HepG2 (cell line): ENCODE data around the gene KHK. TPM values are rescaled to one million over a fixed set of nuclear protein-coding genes. Genes with fewer than 3 reads are reported as not detected.
A peak's percentile ranks its signal among the peaks of the same experiment; 100 is the strongest.

Experiments
- ARID2 ChIP-seq: sonication (generic); formaldehyde crosslinking; IDR thresholded peaks from 2 replicates; pipeline ENCODE4 v1.8.1; 2022; ENCODE audit warnings: mild to moderate bottlenecking, missing genetic modification reagents, borderline replicate concordance
- CREM ChIP-seq, 2 experiments: sonication (generic) in 1 of 2; formaldehyde crosslinking in 1 of 2; IDR thresholded peaks; 2 replicates each; pipeline versions ENCODE4 v1.4.0 to v1.6.1; 2016 to 2020; ENCODE audit warnings: antibody characterized with exemption in 1 of 2, mild to moderate bottlenecking in 1 of 2, missing genetic modification reagents in 1 of 2
- FOXK2 ChIP-seq: fragments of 450-650 bp; IDR thresholded peaks from 2 replicates; pipeline ENCODE4 v1.6.1; 2016
- GPN1 ChIP-seq: sonication (generic); formaldehyde crosslinking; IDR thresholded peaks from 2 replicates; pipeline ENCODE4 v1.5.1; 2020; ENCODE audit warnings: missing genetic modification reagents, borderline replicate concordance
- HDAC1 ChIP-seq: sonication (generic); formaldehyde crosslinking; IDR thresholded peaks from 2 replicates; pipeline ENCODE4 v1.5.1; 2020; ENCODE audit warnings: mild to moderate bottlenecking, missing genetic modification reagents
- HOXD1 ChIP-seq: sonication (generic); formaldehyde crosslinking; IDR thresholded peaks from 2 replicates; pipeline ENCODE4 v1.5.0; 2020; ENCODE audit warnings: missing genetic modification reagents
- MEIS2 ChIP-seq: sonication (generic); formaldehyde crosslinking; IDR thresholded peaks from 2 replicates; pipeline ENCODE4 v1.9.0; 2021; ENCODE audit warnings: mild to moderate bottlenecking, missing genetic modification reagents
- NRL ChIP-seq: sonication (generic); formaldehyde crosslinking; IDR thresholded peaks from 2 replicates; pipeline ENCODE4 v1.5.0; 2020; ENCODE audit warnings: missing genetic modification reagents, mild to moderate bottlenecking, moderate library complexity, borderline replicate concordance
- PAF1 ChIP-seq: IDR thresholded peaks from 2 replicates; pipeline ENCODE4 v1.6.1; 2016; ENCODE audit warnings: missing genetic modification reagents, missing compliant biosample characterization
- PITX1 ChIP-seq: sonication (generic); formaldehyde crosslinking; IDR thresholded peaks from 2 replicates; pipeline ENCODE4 v1.5.1; 2020; ENCODE audit warnings: mild to moderate bottlenecking, missing genetic modification reagents
- RELA ChIP-seq: sonication (generic); formaldehyde crosslinking; IDR thresholded peaks from 2 replicates; pipeline ENCODE4 v1.4.0; 2020; ENCODE audit warnings: missing genetic modification reagents
- SIN3A ChIP-seq: IDR thresholded peaks from 2 replicates; pipeline ENCODE4 v1.6.1; 2011; ENCODE audit warnings: low read depth, mild to moderate bottlenecking, control low read depth, low read length, borderline replicate concordance
- SMARCE1 ChIP-seq: fragments of 450-650 bp; IDR thresholded peaks from 2 replicates; pipeline ENCODE4 v1.6.1; 2017; ENCODE audit warnings: borderline replicate concordance
- STAG1 ChIP-seq: sonication (generic); formaldehyde crosslinking; IDR thresholded peaks from 2 replicates; pipeline ENCODE4 v1.4.0; 2020; ENCODE audit warnings: missing genetic modification reagents
- TBP ChIP-seq: sonication (generic); formaldehyde crosslinking; IDR thresholded peaks from 2 replicates; pipeline ENCODE4 v1.5.0; 2020; ENCODE audit warnings: missing genetic modification reagents
- TEAD3 ChIP-seq: optimal IDR thresholded peaks from 2 replicates; pipeline ENCODE3; 2016; ENCODE audit warnings: borderline replicate concordance
- THAP11 ChIP-seq: IDR thresholded peaks from 2 replicates; pipeline ENCODE4 v1.6.1; 2016; ENCODE audit warnings: missing biosample characterization, missing genetic modification reagents
- ZFYVE20 ChIP-seq: sonication (generic); formaldehyde crosslinking; IDR thresholded peaks from 2 replicates; pipeline ENCODE4 v1.8.0; 2023; ENCODE audit warnings: low read depth, mild to moderate bottlenecking, moderate library complexity, missing genetic modification reagents, borderline replicate concordance
- ZNF282 ChIP-seq: fragments of 450-650 bp; IDR thresholded peaks from 2 replicates; pipeline ENCODE4 v1.6.1; 2018; ENCODE audit not compliant: partially characterized antibody
- ZNF674 ChIP-seq: sonication (generic); formaldehyde crosslinking; IDR thresholded peaks from 2 replicates; pipeline ENCODE4 v1.5.0; 2020; ENCODE audit warnings: low read depth, mild to moderate bottlenecking, missing genetic modification reagents
- ZNF879 ChIP-seq: sonication (generic); formaldehyde crosslinking; IDR thresholded peaks from 2 replicates; pipeline ENCODE4 v1.8.1; 2023; ENCODE audit warnings: missing genetic modification reagents
- polyA plus RNA-seq, 8 experiments: library from polyadenylated mRNA; depleted of rRNA in 3 of 8; stranded (reverse) in 7 of 8; unstranded in 1 of 8; fragments of >200 nt; fragmentation: Illumina TruSeq in 4 of 8; extraction: Trizol in 4 of 8; gene quantifications; 2 replicates each; pipeline versions ENCODE4 v1.2.1 to v1.2.3, GENCODE V29; 2011 to 2016; ENCODE audit warnings: low read depth in 4 of 8, missing spikeins in 1 of 8, mixed read lengths in 1 of 8; ENCODE audit not compliant: insufficient read depth in 1 of 8
- total RNA-seq, 5 experiments: library from RNA; depleted of rRNA; stranded (reverse); fragments of >200 nt; fragmentation: Illumina TruSeq; extraction: Trizol; gene quantifications; 2 replicates each; pipeline ENCODE4 v1.2.3, GENCODE V29; 2016; ENCODE audit warnings: low read depth in 1 of 5
- TF ChIP-seq, protein P1 (sequence below): sonication (generic); formaldehyde crosslinking; IDR thresholded peaks from 2 replicates; pipeline ENCODE4 v1.4.0; 2020; ENCODE audit warnings: low read depth, mild to moderate bottlenecking, missing genetic modification reagents
- TF ChIP-seq, protein P2 (sequence below): sonication (generic); formaldehyde crosslinking; IDR thresholded peaks from 2 replicates; pipeline ENCODE4 v1.8.1; 2023; ENCODE audit warnings: mild to moderate bottlenecking, moderate library complexity, missing genetic modification reagents
- TF ChIP-seq, protein P3 (sequence below): sonication (generic); formaldehyde crosslinking; IDR thresholded peaks from 2 replicates; pipeline ENCODE4 v1.5.0; 2020; ENCODE audit warnings: mild to moderate bottlenecking, missing genetic modification reagents, borderline replicate concordance
- TF ChIP-seq, protein P4 (sequence below): sonication (generic); formaldehyde crosslinking; conservative IDR thresholded peaks from 2 replicates; pipeline ENCODE4 v1.4.0; 2020; ENCODE audit warnings: missing genetic modification reagents

Gene KHK
- total and polyA plus RNA-seq, 2 of the 13 experiments (the other 11 are each of a cell fraction or from before 2014, with no cell fraction given) = 40.9 to 99.2 TPM

DNA sequence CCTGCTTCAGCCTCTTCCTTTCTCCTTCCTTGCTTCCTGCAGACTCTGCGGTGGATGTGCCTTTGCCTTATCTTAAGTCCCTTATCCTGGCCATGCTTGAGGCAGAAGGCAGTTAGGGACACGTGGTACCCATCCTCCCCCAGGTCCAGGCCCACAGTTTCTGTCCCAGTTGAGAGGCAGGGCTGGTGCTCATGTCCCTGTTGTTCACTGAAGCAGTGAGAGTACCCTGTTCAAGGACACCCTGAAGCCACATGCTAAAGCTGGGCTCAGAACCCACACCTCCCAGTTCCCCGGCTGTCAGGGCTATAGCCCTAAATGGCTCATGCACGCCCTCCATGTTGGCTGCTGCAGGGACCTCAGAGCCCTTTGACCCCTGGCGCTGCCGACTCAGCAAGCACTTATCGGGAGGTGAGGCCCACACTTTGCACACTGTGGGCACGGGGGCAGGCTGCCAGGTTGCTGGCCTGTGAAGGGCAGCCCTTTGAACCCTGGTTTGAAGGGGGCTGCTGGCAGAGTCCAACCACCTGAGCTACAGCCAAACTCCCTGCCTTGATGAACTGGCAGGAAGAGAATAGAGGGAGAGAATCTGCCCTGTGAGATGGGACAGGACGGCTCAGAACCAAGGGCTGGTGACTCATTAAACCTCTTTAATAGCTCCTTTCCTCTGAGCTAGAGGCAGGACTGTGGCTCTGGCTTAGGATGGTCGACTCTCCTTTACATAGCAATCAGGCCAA lies 6.3 kb downstream of the KHK start (continued):
- TF ChIP-seq MEIS2 (CRISPR knock-in tag) (0 out of 2 replicates have a peak, but pooled peaks have one; percentile 58), RELA (no peak), ZNF282 (no peak), GPN1 (no peak), TEAD3 (CRISPR knock-in tag) (peak; percentile 11), ZNF879 (CRISPR knock-in tag) (no peak), HDAC1 (CRISPR knock-in tag) (peak; percentile 92), ZFYVE20 (CRISPR knock-in tag) (no peak), CREM (IDR thresholded peaks at IDR 0.05) (peak; percentile 47; the same call in 1 of the 2 replicates), CREM (CRISPR knock-in tag; IDR thresholded peaks at IDR 0.05) (no peak), PITX1 (CRISPR knock-in tag) (peak; percentile 79), ARID2 (CRISPR knock-in tag) (no peak), TBP (CRISPR knock-in tag) (no peak), PAF1 (CRISPR knock-in tag) (peak; percentile 65), STAG1 (peak; percentile 27), SIN3A (no peak), HOXD1 (CRISPR knock-in tag) (peak; percentile 26; the same call in 1 of the 2 replicates), NRL (CRISPR knock-in tag) (peak; percentile 96; the same call in 1 of the 2 replicates), THAP11 (peak; percentile 85), SMARCE1 (no peak), ZNF674 (CRISPR knock-in tag) (no peak), FOXK2 (no peak)
- TF ChIP-seq, protein P1, sequence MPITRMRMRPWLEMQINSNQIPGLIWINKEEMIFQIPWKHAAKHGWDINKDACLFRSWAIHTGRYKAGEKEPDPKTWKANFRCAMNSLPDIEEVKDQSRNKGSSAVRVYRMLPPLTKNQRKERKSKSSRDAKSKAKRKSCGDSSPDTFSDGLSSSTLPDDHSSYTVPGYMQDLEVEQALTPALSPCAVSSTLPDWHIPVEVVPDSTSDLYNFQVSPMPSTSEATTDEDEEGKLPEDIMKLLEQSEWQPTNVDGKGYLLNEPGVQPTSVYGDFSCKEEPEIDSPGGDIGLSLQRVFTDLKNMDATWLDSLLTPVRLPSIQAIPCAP (CRISPR knock-in tag) = no peak
- TF ChIP-seq, protein P2, sequence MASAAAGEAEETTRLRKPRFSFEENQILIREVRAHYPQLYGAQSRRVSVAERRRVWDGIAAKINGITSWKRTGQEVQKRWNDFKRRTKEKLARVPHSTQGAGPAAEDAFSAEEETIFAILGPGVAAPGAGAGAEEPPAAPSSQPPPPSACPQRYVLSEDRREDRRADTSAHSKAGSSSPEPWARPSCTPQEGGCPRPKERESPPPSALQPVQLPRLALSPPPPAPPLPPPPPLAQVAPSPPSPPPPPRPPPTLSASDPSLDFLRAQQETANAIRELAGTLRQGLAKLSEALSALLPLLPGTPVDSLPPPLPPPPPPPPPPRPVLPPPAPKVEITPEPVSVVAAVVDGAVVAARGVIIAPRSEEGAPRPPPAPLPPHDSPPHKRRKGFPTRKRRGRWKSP = peak; percentile 83
- TF ChIP-seq, protein P3, sequence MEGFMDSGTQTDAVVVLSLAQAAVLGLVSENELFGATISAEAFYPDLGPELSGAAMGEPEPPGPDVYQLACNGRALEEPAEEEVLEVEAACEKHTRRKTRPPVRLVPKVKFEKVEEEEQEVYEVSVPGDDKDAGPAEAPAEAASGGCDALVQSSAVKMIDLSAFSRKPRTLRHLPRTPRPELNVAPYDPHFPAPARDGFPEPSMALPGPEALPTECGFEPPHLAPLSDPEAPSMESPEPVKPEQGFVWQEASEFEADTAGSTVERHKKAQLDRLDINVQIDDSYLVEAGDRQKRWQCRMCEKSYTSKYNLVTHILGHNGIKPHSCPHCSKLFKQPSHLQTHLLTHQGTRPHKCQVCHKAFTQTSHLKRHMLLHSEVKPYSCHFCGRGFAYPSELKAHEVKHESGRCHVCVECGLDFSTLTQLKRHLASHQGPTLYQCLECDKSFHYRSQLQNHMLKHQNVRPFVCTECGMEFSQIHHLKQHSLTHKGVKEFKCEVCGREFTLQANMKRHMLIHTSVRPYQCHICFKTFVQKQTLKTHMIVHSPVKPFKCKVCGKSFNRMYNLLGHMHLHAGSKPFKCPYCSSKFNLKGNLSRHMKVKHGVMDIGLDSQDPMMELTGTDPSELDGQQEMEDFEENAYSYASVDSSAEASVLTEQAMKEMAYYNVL (CRISPR knock-in tag) = no peak; the same call in 1 of the 2 replicates
- TF ChIP-seq, protein P4, sequence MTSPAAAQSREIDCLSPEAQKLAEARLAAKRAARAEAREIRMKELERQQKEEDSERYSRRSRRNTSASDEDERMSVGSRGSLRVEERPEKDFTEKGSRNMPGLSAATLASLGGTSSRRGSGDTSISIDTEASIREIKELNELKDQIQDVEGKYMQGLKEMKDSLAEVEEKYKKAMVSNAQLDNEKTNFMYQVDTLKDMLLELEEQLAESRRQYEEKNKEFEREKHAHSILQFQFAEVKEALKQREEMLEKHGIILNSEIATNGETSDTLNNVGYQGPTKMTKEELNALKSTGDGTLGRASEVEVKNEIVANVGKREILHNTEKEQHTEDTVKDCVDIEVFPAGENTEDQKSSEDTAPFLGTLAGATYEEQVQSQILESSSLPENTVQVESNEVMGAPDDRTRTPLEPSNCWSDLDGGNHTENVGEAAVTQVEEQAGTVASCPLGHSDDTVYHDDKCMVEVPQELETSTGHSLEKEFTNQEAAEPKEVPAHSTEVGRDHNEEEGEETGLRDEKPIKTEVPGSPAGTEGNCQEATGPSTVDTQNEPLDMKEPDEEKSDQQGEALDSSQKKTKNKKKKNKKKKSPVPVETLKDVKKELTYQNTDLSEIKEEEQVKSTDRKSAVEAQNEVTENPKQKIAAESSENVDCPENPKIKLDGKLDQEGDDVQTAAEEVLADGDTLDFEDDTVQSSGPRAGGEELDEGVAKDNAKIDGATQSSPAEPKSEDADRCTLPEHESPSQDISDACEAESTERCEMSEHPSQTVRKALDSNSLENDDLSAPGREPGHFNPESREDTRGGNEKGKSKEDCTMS (CRISPR knock-in tag) = no peak
